Keratinocyte (primary cell): ENCODE results near the gene CEP78.

Experiments
- EZH2 ChIP-seq: IDR thresholded peaks from one replicate; pipeline ENCODE4 v1.6.1; 2012; ENCODE audit warnings: inconsistent platforms, mild to moderate bottlenecking, low read length, moderate library complexity
- TF ChIP-seq, protein P1 (sequence below), 3 experiments: IDR thresholded peaks in 1 of 3; conservative IDR thresholded peaks in 1 of 3; optimal IDR thresholded peaks in 1 of 3; 2 replicates in 2 of 3; 3 replicates in 1 of 3; pipeline versions ENCODE3 to v1.5.1; 2011; ENCODE audit warnings: low read length in 3 of 3, mild to moderate bottlenecking in 3 of 3, moderate library complexity in 2 of 3, control low read depth in 1 of 3, inconsistent platforms in 1 of 3; ENCODE audit not compliant: insufficient read depth in 2 of 3; ENCODE audit errors: extremely low read depth in 1 of 3

DNA sequence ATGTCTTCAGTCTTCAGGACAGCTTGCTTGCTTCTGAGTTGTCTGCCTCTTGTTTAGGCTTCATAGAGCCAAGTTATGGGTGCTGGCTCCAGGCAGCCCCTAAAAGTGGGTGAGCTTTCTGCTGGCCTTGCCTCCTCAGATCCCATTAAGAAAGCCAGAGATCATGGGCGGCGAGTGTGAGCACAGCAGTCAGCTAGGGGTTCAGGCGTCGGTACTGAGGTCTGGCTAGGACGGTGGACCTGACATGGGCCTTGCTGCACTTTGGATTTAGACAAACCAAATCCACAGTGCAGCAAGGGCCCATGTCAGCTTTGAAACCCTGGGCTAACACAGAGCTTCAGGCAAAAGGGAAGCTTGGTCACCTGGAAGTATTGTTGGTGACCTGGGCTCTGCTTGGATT lies 78.7 kb downstream of the CEP78 start:
- TF ChIP-seq, protein P1, sequence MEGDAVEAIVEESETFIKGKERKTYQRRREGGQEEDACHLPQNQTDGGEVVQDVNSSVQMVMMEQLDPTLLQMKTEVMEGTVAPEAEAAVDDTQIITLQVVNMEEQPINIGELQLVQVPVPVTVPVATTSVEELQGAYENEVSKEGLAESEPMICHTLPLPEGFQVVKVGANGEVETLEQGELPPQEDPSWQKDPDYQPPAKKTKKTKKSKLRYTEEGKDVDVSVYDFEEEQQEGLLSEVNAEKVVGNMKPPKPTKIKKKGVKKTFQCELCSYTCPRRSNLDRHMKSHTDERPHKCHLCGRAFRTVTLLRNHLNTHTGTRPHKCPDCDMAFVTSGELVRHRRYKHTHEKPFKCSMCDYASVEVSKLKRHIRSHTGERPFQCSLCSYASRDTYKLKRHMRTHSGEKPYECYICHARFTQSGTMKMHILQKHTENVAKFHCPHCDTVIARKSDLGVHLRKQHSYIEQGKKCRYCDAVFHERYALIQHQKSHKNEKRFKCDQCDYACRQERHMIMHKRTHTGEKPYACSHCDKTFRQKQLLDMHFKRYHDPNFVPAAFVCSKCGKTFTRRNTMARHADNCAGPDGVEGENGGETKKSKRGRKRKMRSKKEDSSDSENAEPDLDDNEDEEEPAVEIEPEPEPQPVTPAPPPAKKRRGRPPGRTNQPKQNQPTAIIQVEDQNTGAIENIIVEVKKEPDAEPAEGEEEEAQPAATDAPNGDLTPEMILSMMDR (optimal IDR thresholded peaks at IDR 0.05 in 1 of 3, IDR thresholded peaks at IDR 0.05 in 1 of 3, conservative IDR thresholded peaks at IDR 0.05 in 1 of 3; ENCODE audit: extremely low read depth in 1 of 3, insufficient read depth in 2 of 3, low read length in 3 of 3) = no peak
- TF ChIP-seq EZH2 = no peak
